Measurements from ENCODE around the gene U2AF2.
A peak's percentile ranks its signal among the peaks of the same experiment; 100 is the strongest.

U2AF2 gene

GRCh38 chr19:55654868-55655647 lies at the start of gene U2AF2:
Gene U2AF2 (plus strand): TSS chr19:55655035. CDS start chr19:55655105, 70 bp downstream.
- Mint-ChIP-seq H3K27me3 (ENCODE audit: low read depth) (no peaks in the 10 kb centered on the region), H3K36me3 (ENCODE audit: low read depth) (peaks cover 32% of the 10 kb centered on the region), H3K9me3 (no peaks in the 10 kb centered on the region), H3K4me1 (ENCODE audit: low read depth) (peaks cover 25% of the 10 kb centered on the region), H3K4me3 (peak within 1 kb of the TSS; percentile 91), H3K27ac (peak within 1 kb of the TSS; percentile 96)
- peak; percentile 89 for DNase-seq (ENCODE audit: low spot score)

GRCh38 chr19:55605207-55605636 lies 49.6 kb upstream of the U2AF2 start:
- peak; percentile 100 for DNase-seq (ENCODE audit: low spot score)
- H3K36me3 Mint-ChIP-seq (ENCODE audit: low read depth), result peaks cover 30% of the 10 kb centered on the region
- peaks cover 38% of the 10 kb centered on the region for H3K4me1 Mint-ChIP-seq (ENCODE audit: low read depth)

GRCh38 chr19:55605637-55606470 lies 49.0 kb upstream of the U2AF2 start, which contains the start of gene ZNF865:
Gene ZNF865 (plus strand): TSS chr19:55605647. CDS start chr19:55613619, 7,972 bp downstream.
- H3K27ac Mint-ChIP-seq, result peak within 1 kb of the TSS; percentile 95
- peaks cover 40% of the 10 kb centered on the region for H3K4me1 Mint-ChIP-seq (ENCODE audit: low read depth)
- peaks cover 34% of the 10 kb centered on the region for H3K36me3 Mint-ChIP-seq (ENCODE audit: low read depth)
- H3K9me3 Mint-ChIP-seq, result no peaks in the 10 kb centered on the region
- peak; percentile 71 for DNase-seq (ENCODE audit: low spot score)
- H3K27me3 Mint-ChIP-seq (ENCODE audit: low read depth), result no peaks in the 10 kb centered on the region
- H3K4me3 Mint-ChIP-seq, result peak within 1 kb of the TSS; percentile 93

More at GRCh38 chr19:55605207-55605636, 49.6 kb upstream of the U2AF2 start:
- no peaks in the 10 kb centered on the region for H3K27me3 Mint-ChIP-seq (ENCODE audit: low read depth)
- no peaks in the 10 kb centered on the region for H3K9me3 Mint-ChIP-seq
- H3K27ac Mint-ChIP-seq, result peak overlapping the region; percentile 95
- peak overlapping the region; percentile 83 for H3K4me3 Mint-ChIP-seq

- no peak for DNase-seq (ENCODE audit: low spot score)
- Mint-ChIP-seq H3K4me3 (peak overlapping the region; percentile 93), H3K27ac (peak overlapping the region; percentile 94), H3K27me3 (ENCODE audit: low read depth) (no peaks in the 10 kb centered on the region), H3K9me3 (no peaks in the 10 kb centered on the region), H3K36me3 (ENCODE audit: low read depth) (peaks cover 35% of the 10 kb centered on the region), H3K4me1 (ENCODE audit: low read depth) (peaks cover 34% of the 10 kb centered on the region)
Measured at GRCh38 chr19:55606471-55606787, 48.4 kb upstream of the U2AF2 start.

- H3K36me3 Mint-ChIP-seq (ENCODE audit: low read depth), result peaks cover 35% of the 10 kb centered on the region
- no peak for DNase-seq (ENCODE audit: low spot score)
- no peaks in the 10 kb centered on the region for H3K27me3 Mint-ChIP-seq (ENCODE audit: low read depth)
- H3K4me3 Mint-ChIP-seq, result peak overlapping the region; percentile 93
- no peaks in the 10 kb centered on the region for H3K9me3 Mint-ChIP-seq
- H3K27ac Mint-ChIP-seq, result peak overlapping the region; percentile 12
- H3K4me1 Mint-ChIP-seq (ENCODE audit: low read depth), result peaks cover 31% of the 10 kb centered on the region
Measured at GRCh38 chr19:55606817-55607216, 48.0 kb upstream of the U2AF2 start.

- Mint-ChIP-seq H3K9me3 (no peaks in the 10 kb centered on the region), H3K4me3 (no peak overlapping the region), H3K27me3 (ENCODE audit: low read depth) (no peaks in the 10 kb centered on the region), H3K36me3 (ENCODE audit: low read depth) (peaks cover 33% of the 10 kb centered on the region), H3K4me1 (ENCODE audit: low read depth) (peaks cover 26% of the 10 kb centered on the region), H3K27ac (no peak overlapping the region)
- DNase-seq (ENCODE audit: low spot score), result no peak
Measured at GRCh38 chr19:55609326-55609725, 45.5 kb upstream of the U2AF2 start.

GRCh38 chr19:55611300-55611982 lies 43.4 kb upstream of the U2AF2 start:
- no peaks in the 10 kb centered on the region for H3K9me3 Mint-ChIP-seq
- H3K36me3 Mint-ChIP-seq (ENCODE audit: low read depth), result peaks cover 33% of the 10 kb centered on the region
- H3K4me3 Mint-ChIP-seq, result no peak overlapping the region
- DNase-seq (ENCODE audit: low spot score), result no peak
- no peaks in the 10 kb centered on the region for H3K27me3 Mint-ChIP-seq (ENCODE audit: low read depth)
- peaks cover 16% of the 10 kb centered on the region for H3K4me1 Mint-ChIP-seq (ENCODE audit: low read depth)
- peak overlapping the region; percentile 27 for H3K27ac Mint-ChIP-seq

GRCh38 chr19:55611983-55612645 lies 42.7 kb upstream of the U2AF2 start:
- DNase-seq (ENCODE audit: low spot score), result no peak
- peaks cover 31% of the 10 kb centered on the region for H3K36me3 Mint-ChIP-seq (ENCODE audit: low read depth)
- no peak overlapping the region for H3K27ac Mint-ChIP-seq
- no peaks in the 10 kb centered on the region for H3K27me3 Mint-ChIP-seq (ENCODE audit: low read depth)
- peaks cover 9% of the 10 kb centered on the region for H3K4me1 Mint-ChIP-seq (ENCODE audit: low read depth)
- H3K9me3 Mint-ChIP-seq, result no peaks in the 10 kb centered on the region
- no peak overlapping the region for H3K4me3 Mint-ChIP-seq

GRCh38 chr19:55613396-55613795 lies 41.4 kb upstream of the U2AF2 start:
- Mint-ChIP-seq H3K36me3 (ENCODE audit: low read depth) (peaks cover 31% of the 10 kb centered on the region), H3K9me3 (no peaks in the 10 kb centered on the region), H3K27me3 (ENCODE audit: low read depth) (no peaks in the 10 kb centered on the region), H3K4me1 (ENCODE audit: low read depth) (peaks cover 4% of the 10 kb centered on the region), H3K4me3 (no peak overlapping the region), H3K27ac (no peak overlapping the region)
- DNase-seq (ENCODE audit: low spot score), result no peak

GRCh38 chr19:55613930-55614710 lies 40.7 kb upstream of the U2AF2 start:
- Mint-ChIP-seq H3K4me3 (no peak overlapping the region), H3K4me1 (ENCODE audit: low read depth) (peaks cover 2% of the 10 kb centered on the region), H3K27me3 (ENCODE audit: low read depth) (no peaks in the 10 kb centered on the region), H3K36me3 (ENCODE audit: low read depth) (peaks cover 29% of the 10 kb centered on the region), H3K27ac (no peak overlapping the region), H3K9me3 (no peaks in the 10 kb centered on the region)
- DNase-seq (ENCODE audit: low spot score), result no peak

- H3K9me3 Mint-ChIP-seq, result no peaks in the 10 kb centered on the region
- peaks cover 2% of the 10 kb centered on the region for H3K4me1 Mint-ChIP-seq (ENCODE audit: low read depth)
- no peak for DNase-seq (ENCODE audit: low spot score)
- H3K27ac Mint-ChIP-seq, result no peak overlapping the region
- peaks cover 22% of the 10 kb centered on the region for H3K36me3 Mint-ChIP-seq (ENCODE audit: low read depth)
- no peaks in the 10 kb centered on the region for H3K27me3 Mint-ChIP-seq (ENCODE audit: low read depth)
- no peak overlapping the region for H3K4me3 Mint-ChIP-seq
Measured at GRCh38 chr19:55614711-55615542, 39.9 kb upstream of the U2AF2 start.

Data from T-helper 2 cell treated with Interferon-gamma antibody and Interleukin-4, amounts not matched to agents 5 μg/mL and 100 μg/mL, for 36 hours (primary cell).